Stimulated activated CD8-positive, alpha-beta memory T cell treated with anti-CD3 and anti-CD28 coated beads, Interleukin-7, amount 100 ng/mL, for 1 hour (primary cell): ENCODE data around the gene TAPT1.
"Not testable (repeated sequence)": the region's sequence is repeated elsewhere in the genome, so short reads cannot be mapped to it uniquely, and the experiment has no call there.

Experiments used
- DNase-seq, 2 donors: peaks; one replicate each; pipeline ENCODE4 v3.0.0-alpha.2; 2020; ENCODE audit warnings: low read depth in 2 of 2

TAPT1 gene

DNA sequence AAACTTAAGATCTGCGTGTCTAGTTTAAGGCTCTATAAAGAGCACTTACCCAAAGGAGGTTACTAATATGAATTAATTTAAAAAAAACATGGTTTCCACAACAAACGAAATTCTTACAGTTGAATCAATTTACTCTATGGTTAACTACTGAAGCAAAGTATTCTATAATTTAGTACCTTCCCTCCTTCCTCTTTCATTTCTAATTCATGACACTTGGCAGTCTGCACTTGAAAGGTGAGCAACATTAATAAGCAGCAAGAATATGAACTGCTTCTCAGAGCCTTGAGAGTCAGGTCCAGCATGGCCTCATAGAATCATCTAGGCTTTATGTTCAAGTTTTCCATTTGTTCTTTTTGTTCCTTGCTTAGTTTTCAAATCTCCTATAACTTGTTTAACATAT lies 42.7 kb downstream of the TAPT1 start:
- DNase-seq, result no peak

DNA sequence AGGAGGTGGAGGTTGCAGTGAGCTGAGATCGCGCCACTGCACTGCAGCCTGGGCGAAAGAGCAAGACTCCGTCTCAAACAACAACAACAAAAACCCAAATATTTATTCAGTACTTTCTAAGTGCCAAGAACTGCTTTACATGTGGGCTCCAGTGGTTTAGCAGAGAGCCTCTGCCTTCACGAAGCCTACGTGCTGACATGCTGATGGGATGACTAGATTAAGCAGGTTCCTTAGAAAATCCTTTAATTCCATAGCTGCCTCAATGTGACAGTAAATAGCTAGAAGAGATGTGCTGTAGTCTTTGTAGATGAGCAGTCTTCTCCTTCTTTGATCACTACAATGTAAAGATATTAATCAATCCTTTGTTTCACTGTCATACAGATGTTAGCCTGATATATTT lies 49.6 kb downstream of the TAPT1 start:
- no peak for DNase-seq

DNA sequence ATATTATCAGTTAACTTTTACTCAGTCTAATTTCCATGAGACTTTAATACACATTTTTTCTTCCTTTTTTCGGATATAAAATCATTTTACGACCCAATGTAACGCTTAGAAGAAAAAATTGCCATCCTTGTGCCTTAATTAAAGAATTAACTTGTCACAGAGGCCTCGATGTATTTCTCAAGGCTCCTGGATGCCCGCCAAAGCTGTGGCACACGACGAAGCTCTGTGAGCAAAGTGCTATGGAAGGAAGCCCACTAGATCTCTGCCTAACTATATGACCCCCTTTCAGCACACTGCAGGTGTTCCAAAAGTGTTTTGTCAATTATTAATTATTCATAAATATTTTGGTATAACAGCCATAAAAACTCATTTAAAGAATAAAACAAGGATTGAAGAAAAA lies 54.4 kb downstream of the TAPT1 start:
- DNase-seq, result no peak

DNA sequence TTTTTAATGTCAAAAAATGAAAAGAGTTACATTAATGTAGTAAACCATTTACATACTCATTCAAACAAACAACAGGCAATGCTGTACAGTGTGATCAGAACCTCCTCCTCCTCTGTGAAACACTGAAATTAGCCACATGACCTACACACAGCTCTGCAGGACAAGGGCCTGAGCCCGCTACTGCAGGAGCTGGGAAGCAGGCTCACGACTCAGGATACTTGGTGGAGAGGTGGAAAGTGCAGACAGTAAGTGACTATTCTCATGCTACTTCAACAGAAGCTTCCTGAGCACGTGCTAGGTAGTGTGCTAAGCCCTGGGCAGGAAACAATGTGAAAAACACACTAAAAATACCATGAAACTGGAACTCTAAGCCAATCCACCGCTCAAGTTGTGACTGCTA lies 56.8 kb downstream of the TAPT1 start:
- no peak for DNase-seq

DNA sequence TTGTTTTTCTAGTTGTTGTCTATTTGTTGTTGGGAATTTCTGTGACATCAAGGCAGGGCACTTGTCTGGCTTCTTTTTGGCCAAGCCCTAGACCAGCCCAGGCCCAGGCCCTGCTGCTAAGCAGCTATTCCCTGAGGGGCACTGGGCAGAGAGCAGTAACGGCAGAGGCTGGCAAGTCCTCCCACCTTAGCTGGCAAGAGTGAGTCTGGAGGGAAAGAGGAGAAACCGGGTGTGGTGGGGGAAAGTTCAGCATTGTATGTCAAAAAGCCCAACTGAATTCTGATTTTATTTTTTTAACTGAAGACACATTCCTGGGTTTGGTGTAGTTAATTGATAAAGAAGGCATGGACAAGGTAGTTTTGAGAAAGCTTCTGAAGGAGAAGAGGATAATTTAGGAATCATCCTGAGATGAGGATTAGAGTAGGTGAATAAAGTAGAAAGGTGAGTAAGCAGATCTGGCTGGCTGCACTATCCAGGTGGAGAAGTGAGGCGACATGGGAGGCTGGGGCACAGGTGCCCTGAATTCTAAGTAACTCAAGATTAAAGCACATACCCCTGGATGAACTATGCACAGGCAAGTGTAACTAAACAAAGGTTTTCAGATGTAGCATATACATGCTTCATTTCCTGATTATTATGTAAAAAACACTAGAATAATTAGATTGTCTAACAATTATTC lies 57.4 kb downstream of the TAPT1 start:
- no peak for DNase-seq

DNA sequence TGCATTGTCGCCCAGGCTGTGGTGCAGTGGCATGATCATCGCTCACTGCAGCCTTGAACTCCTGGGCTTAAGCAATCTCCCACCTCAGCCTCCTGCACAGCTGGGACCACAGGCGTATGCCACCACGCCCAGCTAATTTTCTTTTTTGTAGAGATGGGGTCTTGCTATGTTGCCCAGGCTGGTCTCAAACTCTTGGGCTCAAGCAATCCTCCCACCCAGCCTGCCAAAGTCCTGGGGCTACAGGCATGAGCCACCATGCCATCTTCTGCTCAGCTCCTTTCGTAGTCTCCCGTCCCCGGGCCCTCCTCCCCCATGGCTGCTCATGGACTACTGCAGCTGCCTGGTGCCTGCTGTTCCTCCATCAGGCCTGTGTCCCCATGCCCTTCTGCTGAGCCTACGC lies 58.1 kb downstream of the TAPT1 start:
- no peak for DNase-seq

DNA sequence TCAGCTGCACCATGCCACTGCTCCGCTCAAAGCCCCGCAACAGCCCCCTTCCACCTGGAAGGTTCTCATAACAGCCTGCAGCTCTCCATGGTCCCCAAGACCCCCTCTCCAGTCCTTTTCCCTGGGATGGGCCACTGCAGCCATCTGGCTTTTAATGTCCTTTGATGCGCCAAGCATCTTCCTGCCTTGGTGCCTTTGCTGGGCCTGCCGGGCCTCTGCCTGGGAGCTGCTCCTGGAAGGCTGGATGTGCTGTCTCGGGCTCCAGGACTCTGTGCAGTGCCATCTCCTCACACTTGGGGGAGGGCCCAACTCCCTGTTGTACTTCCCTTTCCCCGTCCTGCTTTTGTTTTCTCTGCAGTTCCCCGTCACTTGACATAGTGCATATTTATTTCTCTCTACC lies 60.3 kb downstream of the TAPT1 start:
- DNase-seq, result no peak

DNA sequence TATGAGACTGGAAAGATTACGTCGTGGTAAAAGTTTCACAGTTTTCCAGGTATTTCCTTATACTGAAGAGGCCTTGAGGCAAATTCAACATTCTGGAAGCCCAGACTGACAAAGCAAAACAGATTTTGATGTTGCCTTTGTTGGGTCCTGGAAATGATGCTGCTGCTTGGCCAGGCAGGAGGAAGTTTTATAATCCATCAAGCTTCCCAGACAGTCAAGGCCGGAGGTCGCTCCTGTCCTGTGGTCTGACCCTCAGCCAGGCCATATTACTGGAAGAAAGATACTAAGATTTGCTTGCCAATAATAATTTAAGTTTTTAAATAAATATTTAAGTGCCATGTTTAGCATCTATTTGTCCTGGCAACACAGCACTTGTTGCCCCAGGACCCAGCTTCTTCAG lies 63.4 kb downstream of the TAPT1 start:
- no peak for DNase-seq

DNA sequence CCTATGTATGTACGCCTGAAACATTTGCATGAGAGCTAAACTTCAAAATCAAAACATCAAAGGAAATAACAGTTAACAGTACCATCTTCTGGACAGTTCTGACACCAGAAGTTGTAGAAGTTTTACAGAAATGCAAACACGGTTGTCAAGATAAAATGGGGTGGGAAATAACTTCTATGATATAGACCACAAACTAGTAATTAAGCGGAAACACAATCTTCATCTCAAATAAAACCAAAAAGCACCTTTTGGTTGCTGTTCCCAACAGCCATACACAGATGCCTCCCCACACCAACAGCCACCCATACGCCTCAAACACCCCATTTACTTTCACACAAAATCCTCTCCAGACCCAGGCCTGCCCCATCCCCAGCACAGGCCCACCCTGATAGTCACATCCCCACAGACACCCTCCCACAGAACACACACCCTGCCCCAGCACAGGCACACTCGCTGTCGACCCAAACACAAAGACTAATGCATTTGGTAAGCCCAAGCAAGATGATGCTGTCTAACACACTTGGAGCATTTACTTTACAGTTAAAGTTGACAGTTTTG lies 64.3 kb downstream of the TAPT1 start:
- DNase-seq, result no peak

DNA sequence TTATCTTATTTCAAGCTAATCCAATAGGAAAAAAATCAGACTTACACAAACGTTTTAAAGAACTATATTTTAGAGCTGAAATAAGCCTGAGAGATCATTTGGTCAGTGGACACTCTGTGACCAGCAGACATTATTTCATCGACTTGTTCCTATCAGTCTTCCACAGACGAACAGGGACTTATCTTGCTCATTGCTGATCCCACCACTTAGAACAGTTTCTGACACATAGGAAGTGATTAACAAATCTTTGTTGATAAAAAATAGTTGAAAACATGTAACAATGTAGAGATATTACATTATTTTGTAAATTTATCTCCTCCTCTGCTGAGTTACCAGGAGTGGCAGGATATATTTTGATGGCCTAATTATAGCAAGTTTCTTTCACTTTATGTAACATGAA lies 65.8 kb downstream of the TAPT1 start:
- DNase-seq, result no peak

DNA sequence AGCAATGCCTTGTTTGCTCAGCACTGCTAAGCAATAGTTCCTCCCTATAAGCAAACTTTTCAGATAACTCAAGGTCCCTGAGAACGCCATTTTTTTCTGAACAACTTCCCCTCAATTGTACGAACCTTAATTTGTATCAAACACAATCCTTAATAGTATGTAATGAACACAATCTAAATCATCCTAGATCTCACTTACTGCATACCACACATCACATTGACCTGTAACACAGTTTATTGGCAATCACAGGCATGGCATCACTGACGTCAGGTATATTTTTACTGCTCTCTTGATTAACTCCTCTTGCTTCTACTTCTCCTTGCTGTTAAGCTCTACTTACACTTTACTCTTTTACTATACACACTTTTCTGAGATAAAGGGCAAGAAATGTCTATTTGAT lies 67.0 kb downstream of the TAPT1 start:
- no peak for DNase-seq

DNA sequence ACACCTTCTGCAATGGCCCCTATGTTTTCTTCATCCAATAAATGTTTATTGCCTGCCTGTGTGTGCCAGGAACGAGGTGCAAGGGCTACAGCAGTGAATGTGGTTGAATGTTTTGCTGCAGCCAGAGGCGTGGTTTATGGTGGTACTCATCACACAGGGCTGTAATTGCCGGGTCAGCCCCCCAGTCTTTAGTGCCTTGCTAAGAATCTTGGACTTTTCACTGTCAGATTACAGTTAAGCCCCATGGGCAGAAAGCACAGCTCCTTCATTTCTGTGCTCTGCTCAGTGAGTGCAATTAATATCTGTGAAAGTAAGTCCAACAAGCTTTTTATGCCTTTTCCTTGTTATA lies 67.8 kb downstream of the TAPT1 start:
- DNase-seq, result no peak

DNA sequence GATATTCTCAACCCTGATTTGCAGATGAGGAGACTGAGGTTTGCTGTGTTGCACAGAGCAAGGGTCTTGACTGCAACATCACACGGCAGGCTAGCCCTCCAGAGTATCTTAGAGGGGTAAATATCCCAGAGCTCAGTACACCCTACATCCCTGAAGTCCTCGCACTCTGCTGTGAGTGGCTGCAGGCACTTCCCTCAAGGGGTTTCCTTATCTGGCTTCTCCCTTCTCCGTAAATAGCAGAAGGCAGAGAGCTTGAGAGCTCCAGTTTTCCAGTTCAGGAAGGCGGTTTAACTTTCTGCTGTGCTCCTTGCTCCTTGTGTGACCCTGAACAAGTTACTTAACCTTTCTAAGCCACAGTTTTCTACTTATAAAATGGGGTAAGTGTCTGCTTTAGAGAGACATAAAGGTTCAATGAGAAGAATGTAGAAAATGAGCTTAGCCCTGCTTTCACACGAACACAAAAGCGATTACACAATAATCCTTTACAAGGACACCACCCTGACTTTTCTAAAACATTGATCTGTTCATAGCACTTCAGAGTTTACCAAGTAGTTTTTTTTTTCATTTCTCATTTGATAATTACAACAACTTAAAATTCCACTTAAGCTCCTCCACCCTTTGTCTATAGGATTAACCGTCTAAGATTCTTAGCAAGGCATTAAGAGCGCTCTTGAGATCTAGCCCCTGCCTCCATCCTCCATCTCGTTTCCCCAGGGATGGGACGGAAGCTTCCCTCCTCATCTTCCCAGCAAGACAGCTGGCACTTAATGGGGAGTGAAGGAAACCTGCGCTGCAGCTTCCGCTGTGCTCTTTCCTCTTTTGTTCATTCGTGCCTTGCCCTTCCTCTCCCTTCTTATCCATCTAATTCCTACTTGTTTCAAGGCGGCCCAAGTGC lies 68.4 kb downstream of the TAPT1 start:
- no peak for DNase-seq

DNA sequence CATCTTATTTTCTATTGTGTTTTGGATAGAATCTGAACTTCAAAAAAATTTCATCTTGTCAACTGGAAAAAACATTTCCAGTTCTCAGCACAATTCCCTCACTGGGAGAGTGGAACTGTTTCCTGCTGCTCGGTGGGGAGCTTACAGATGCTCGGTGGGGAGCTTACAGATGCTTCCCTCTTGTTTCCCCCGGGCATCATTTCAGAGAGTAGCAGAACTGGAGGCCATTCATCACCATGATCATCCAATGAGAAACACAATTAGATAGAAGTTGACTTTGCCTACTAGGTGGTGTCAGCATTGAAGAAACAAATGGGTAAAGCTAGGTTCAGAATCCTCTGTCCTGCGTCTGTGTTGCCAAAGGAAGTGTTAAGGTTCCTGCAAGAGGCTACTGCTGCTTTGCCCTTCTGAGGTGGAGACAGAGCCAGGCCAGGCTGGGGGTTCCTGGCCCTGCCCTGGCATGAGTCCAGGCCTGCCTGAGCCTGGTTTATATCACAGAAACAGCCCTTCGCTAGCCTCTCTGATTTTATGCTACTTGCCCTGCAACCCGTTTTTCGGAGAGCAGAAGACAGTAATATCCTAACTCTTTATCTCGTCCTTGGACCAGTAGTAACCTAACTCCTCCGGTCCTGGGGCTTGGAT lies 70.6 kb downstream of the TAPT1 start:
- DNase-seq, result no peak

DNA sequence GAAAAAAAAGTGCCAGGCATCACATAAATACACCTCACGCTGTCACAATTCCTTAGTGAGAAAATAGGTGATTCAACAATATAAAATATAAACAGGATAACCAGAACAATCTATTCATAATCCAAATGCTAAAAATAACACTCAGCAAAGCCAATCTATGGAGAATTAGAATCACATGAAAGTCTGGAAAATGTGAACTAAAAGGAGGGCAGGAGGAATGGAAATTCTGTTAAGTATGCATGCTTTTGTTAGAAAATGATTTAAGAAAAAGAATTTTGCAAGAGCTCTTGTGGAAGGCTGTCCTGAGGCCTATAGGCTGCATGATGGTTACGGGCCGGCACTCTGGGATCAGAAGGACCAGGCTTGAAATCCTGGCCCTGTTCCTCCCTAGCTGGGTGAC lies 71.8 kb downstream of the TAPT1 start:
- no peak for DNase-seq

DNA sequence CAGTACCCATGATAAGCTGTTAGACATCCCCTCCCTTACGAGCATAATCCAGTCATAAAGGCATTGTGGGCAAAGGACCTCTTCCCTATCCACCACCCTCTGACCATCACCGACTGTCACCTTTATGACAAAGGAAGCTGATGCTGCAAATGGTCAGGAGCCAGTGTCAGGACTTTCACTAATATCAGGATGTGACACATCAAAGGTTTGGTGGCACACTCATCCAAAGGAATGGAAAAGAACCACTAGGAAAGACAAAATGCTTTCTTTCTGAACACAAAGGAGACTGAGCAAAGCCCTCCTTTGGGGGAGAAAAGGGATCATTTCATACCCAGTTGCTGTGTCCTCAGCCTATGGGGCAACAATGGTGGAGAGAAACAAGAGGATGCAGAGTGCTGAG lies 75.6 kb downstream of the TAPT1 start:
- no peak for DNase-seq

DNA sequence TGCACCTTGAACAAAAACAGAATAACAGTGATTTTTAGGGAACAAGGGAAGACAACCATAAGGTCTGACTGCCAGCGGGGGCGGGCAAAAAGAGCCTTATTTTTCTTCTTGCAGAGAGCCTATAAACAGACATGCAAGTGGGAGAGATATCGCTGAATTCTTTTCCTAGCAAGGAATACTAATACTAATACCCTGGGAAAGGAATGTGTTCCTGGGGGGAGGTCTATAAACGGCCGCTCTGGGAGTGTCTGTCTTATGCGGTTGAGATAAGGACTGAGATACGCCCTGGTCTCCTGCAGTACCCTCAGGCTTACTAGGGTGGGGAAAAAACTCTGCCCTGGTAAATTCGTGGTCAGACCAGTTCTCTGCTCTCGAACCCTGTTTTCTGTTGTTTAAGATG lies 81.4 kb downstream of the TAPT1 start:
- not testable (repeated sequence) for DNase-seq

DNA sequence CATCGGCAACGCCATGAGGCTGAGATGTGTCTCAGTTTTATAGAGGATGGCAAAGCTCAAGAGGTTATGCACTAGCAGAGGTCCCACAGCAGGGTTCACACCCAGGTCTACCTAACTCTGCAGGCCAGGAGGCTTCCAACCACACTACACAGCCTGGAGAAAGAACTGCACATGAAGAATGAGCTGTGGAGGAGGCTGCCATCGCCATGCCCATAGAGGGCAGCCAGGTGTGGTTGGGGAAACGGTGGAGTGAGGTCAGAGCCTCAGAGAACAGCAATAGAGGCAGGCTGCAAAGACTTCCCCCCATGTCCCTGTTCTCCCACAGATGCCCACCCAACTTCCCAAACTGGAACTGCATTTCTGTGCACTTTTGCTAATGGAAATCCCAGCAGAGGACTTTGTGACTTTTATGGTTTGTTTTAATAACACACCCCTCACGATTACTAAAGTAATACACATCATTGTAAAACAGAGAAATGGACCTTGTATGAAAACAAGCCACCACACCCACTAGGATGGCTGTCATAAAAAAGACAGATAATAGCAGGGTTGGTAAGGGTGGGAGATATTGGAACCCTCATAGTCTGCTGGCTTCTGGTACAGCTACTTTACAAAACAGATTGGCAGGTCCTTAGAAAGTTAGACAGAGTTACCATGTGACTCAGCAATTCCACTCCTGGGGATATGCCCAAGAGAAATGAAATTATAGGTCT lies 83.5 kb downstream of the TAPT1 start:
- DNase-seq, result no peak

DNA sequence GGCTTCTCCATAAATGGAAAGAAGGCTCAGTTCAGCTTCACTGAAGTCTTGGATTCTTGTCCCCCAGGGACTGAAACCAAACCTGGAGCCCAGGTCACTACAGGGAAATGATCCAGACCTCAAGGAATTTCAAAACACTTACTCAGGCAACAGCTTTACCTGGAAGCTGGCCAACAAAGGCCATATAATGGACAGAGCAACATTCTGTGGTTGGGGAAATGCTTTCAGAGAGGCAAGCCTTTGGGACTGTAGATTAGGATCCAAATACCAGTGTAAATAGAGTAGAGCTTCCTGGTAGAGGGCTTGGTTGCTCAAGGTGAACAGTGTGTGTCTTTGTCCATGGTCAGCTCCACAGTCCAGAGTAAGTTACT lies 85.4 kb downstream of the TAPT1 start:
- no peak for DNase-seq

DNA sequence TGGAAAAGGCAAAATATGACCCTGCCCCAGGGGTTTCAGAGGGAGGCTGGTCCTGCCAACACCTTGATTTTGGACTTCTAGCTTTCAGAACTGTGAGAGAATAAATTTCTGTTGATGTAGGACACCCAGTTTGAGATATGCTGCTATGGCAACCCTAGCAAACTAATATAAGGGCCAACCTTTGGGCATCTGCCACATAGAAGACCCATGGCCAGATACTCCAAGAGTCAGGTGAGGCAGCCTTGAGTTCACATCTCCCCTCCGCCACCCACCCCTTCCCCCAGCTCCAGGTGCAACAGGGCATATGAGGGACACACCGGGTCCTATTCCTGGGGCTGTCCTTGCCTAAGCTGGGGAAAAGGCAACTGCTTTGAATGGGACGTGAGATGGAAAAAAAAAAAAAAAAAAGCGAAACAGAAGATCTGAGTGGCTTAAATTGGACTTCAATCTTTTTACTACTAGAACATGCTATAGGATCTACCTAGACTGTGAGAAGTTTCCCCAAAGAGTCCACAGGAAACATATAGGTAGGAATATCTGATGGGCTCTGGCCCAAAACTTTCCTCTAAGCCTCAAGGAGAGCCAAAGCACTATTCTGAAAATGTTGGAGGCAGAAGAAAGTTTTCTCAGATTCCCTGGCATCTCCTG lies 85.9 kb downstream of the TAPT1 start:
- DNase-seq, result no peak

DNA sequence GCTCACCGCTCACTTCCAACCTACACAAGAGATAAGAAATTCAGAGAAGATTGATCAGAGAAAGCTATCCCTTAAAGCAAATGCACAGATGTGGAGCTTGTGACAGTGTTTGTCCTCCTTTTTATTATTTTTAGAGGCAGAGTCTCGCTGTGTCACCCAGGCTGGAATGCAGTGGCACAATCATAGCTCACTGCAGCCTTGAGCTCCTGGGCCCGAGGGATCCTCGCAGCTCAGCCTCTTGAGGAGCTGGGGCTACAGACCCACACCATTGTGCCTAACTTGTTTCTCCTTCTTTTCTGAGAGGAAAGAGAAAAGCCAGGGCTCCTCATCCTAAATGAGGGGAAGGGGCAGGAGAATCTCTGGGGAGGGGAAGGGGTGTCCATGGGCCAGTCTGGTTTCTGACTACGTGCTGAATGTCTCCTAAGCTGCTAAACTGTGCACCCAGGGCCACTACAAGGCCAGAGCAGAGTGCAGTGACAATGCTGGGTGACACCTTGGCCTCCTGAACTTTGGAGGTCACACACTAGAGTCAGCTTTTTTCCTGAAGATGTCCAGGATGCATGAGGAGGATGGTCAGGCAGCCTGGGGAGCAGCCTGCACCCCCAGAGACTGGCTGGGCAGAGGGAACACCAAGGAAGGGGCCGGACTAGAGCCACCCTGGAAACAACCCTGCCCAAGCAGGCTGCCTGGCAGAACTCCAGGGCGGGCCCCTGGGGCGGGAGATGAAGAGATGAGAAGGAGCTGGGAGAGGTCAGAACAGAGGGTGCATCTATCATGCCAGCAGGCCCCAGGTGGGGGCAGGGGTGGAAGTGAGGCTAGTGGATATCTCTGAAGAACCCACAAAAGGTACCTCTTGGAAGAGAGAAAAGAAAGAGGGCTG lies 87.0 kb downstream of the TAPT1 start:
- DNase-seq, result no peak
